Measurements from ENCODE around the gene ATF7IP2. TPM values are rescaled to one million over a fixed set of nuclear protein-coding genes. Genes with fewer than 3 reads are reported as not detected.

The ATF7IP2 gene
- total RNA-seq, 2 experiments from 2014 or later = 82.9 to 86.9 TPM

DNA sequence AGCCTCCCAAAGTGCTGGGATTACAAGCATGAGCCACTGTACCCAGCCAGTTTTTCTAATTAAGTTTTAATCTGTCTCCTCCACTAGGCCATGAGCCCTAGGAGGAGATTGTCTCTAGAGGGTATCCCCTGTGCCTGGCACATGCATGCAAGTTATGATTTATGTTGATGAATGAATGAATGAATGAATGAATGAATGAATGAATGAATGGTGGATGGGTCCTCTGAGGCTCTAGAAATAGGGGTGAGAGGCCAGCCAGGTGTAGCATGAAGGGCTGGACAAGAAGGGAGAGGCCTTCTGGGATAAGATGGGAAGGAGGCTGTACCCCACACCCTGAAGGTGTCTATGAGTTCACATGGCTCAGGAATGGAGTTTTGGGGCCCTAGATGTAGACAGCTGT is 145.7 kb downstream of the ATF7IP2 start:
- no peaks in the 10 kb centered on the region for H3K4me1 Mint-ChIP-seq (ENCODE audit: low read depth)
- H3K9me3 ChIP-seq (ENCODE audit: control insufficient read depth in 1 of 2, insufficient read depth in 1 of 2, low read length in 2 of 2) = no peaks in the 10 kb centered on the region
- DNase-seq = no peak
- no peak overlapping the region for H3K4me3 Mint-ChIP-seq
- H3K27ac ChIP-seq (ENCODE audit: low read depth in 1 of 2, low read length in 2 of 2) = no peak overlapping the region
- H3K27me3 Mint-ChIP-seq = no peaks in the 10 kb centered on the region
- ChIA-PET CTCF (no interaction called here), POLR2A (no interaction called here)
- no peak overlapping the region for H3K4me3 ChIP-seq (ENCODE audit: low read length)
- H3K27ac Mint-ChIP-seq = no peak overlapping the region
- H3K4me1 ChIP-seq (ENCODE audit: insufficient read depth, low read length) = no peaks in the 10 kb centered on the region
- TF ChIP-seq, protein P1, sequence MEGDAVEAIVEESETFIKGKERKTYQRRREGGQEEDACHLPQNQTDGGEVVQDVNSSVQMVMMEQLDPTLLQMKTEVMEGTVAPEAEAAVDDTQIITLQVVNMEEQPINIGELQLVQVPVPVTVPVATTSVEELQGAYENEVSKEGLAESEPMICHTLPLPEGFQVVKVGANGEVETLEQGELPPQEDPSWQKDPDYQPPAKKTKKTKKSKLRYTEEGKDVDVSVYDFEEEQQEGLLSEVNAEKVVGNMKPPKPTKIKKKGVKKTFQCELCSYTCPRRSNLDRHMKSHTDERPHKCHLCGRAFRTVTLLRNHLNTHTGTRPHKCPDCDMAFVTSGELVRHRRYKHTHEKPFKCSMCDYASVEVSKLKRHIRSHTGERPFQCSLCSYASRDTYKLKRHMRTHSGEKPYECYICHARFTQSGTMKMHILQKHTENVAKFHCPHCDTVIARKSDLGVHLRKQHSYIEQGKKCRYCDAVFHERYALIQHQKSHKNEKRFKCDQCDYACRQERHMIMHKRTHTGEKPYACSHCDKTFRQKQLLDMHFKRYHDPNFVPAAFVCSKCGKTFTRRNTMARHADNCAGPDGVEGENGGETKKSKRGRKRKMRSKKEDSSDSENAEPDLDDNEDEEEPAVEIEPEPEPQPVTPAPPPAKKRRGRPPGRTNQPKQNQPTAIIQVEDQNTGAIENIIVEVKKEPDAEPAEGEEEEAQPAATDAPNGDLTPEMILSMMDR (IDR thresholded peaks at IDR 0.05) = no peak
- H3K27me3 ChIP-seq (ENCODE audit: control insufficient read depth in 1 of 2, insufficient read depth in 2 of 2, low read length in 2 of 2) = no peaks in the 10 kb centered on the region
- H3K36me3 Mint-ChIP-seq (ENCODE audit: low read depth) = no peaks in the 10 kb centered on the region
- intact Hi-C loops (cut with DNase I, micrococcal nuclease) = no loop called here
- no peaks in the 10 kb centered on the region for H3K9me3 Mint-ChIP-seq
- no peak for ATAC-seq (ENCODE audit: poor library complexity)
- H3K36me3 ChIP-seq (ENCODE audit: insufficient read depth, low read length) = no peaks in the 10 kb centered on the region

Other genes with a start within 250 kb of the ATF7IP2 start
- gene GRIN2A, start 203.6 kb upstream of the ATF7IP2 start, total RNA-seq = not detected
- gene EMP2, start 194.5 kb downstream of the ATF7IP2 start, total RNA-seq = not detected